ENCODE results near the gene CHDH.

CHDH gene

DNA sequence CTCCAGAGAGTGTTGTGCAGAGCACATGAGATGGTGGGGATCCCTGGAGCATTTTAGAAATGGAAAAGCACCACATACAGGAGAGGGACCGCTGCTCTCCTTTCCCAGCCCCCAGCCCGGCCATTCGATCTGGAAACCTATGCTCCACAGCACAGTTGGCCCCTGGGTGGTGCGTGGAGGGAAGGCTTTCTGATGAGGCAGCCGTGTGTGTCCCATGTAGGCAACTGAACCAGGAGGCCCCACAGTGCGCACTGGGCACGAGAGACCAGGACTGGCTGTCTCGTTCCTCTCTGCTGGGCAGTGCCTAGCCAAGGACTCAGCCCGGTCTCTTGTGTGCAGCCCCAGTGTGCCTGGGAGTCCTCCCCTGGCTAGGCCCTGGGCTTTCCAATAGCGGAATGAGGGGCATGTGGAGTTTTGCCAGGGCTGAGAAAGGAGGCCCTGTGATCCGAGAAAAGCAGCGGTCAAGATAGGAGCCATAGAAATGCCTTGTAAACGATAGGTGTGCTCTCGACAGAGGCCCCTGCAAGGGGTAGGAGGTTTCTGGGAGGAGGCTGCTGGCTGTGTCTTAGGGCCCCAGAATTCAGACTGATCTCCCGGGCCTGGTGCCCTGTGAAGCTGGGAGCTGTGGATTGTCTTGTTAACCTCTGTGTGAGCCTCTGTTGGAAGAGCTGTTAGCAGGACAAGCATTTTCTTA, 39.0 kb downstream of the CHDH start:
- no peak for DNase-seq (ENCODE audit: low spot score)

DNA sequence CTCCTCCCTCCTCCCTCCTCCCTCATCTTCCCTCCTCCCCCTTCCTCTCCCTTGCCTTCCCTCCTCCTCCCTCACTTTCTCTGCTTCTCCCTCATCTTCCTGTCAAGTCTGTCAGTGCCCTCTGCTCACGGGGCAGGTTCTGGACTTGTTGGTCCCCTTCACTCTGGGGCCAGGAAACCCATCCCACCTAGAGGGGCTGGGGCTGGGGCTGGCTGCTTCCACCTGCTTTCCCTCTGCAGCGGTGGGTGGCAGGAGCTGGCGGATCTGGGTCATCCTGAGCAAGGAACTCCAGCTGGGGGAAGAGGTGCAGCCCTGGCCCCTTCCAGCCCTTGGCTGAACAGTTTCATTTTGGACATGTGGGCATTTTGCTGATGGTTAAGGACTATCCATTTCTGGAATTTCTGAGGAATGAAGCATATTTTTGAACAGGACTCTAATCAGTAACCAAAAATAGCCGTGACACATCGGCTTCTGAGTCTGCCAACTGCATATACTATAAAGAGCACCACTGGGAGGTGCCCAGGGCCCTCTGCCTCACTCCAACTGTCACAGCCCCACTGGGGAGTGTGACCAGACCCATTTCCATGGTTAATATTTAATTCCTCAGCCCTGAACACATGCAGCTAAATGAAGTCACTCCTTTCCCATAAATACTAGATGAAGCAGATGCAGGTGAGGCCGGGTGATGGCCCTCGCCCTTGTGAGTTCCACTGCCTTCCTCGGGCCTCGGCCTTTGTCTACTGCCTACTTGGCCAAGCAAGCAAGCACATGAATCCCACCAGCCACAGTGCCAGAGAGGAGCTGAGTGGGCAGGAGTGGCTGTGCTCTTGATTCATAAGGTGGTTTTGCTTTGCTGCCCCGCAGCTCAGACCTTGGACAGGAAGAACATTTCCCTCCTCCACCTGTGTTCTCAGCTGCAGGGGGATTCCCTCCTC, 39.8 kb downstream of the CHDH start:
- peak; percentile 88 for DNase-seq (ENCODE audit: low spot score)

DNA sequence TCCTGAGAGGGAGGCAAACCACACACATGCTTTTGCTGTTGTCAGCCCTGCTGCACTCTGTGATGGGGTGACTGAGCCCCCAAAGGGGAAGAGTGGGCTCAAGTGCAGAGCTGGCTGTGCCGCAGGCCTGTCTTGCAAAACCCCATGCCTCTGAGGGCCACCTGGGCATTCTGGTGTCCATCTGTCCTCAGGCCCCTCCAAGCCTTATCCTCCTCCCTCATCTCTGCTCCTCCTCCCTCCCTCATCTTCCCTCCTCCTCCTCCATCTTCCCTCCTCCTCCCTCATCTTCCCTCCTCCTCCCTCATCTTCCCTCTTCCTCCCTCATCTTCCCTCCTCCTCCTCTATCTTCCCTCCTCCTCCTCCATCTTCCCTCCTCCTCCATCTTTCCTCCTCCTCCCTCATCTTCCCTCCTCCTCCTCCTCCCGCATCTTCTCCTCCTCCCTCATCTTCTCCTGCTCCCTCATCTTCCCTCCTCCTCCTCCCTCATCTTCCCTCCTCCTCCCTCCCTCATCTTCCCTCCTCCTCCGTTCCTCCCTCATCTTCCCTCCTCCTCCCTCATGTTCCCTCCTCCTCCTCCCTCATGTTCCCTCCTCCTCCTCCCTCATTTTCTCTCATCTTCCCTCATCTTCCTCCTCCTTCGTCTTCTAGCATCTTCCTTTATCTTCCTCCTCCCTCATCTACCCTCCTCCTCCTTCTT, 40.6 kb downstream of the CHDH start:
- no peak for DNase-seq (ENCODE audit: low spot score)

DNA sequence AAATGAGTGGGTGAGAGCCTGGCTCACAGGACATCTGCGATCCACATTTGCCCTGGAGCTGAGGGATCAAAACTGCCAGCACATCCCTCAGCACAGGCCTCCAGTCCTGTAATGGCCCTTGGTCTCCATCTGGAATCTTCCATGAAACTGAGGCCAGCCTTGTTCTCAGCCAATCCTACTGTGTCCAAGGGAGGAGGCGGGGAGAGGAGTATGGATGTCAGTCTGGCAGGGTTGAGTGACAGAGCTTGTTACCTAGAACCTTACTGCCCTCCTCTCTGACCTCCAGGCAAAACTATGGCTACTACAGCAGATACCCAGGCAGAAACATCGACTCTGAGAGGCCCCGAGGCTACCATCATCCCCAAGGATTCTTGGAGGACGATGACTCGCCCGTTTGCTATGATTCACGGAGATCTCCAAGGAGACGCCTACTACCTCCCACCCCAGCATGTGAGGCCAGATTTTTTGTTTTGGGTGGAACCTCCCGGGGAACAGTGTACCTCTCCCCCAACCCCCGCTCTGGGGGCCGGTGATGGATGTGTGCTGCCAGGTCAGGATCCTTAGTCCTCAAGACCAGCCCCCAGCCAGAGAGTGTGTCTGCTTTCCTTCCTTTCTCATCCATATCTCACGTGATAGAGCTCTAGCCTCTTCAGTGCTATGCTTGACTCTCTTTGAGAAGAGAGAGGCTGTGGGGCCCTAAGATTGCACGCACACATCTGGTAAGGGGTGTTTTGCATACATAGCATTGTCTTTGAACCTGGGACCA, 41.3 kb downstream of the CHDH start:
- DNase-seq (ENCODE audit: low spot score), result peak; percentile 92

DNA sequence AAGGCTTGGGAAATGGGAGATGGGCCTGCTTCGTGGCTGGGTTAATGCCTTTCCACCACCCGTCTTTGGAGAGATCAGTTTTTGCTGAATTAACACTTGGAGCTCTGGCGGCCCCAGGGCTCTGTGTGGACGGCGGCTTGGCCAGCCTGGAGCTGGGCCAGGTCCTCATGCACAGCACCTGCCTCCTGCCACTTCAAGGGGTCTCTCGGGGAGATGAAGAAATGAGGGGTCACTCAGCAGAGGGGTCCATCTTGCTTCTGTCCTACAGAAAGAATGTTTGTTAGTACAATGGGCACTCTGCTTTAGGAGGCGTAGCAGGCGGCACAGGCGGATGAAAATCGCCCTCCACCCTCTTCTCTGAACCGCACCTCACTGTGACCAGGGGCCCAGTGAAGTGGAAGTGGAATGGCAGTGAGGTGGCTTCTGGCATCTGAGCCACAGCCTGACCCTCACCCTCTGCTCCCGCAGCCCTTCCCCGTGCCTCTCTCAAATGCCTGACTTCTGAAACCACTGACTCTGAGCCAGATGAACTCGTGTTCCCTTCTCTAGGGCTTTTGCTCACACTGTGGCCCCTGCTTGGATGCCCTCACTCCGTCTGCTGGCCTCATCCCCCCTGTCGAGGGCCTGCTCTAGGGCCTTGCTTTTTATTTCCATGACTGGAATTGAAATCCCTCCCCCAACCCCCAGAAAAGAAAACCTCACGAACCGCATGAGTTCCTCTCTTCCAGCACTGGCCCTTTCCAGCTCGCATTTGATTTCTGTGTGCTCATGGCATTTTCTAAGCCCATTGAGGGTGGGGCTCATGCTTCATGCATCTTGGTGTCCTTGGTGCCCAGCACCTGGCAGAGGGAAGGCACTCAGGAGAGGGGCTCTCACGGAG, 42.2 kb downstream of the CHDH start:
- no peak for DNase-seq (ENCODE audit: low spot score)

DNA sequence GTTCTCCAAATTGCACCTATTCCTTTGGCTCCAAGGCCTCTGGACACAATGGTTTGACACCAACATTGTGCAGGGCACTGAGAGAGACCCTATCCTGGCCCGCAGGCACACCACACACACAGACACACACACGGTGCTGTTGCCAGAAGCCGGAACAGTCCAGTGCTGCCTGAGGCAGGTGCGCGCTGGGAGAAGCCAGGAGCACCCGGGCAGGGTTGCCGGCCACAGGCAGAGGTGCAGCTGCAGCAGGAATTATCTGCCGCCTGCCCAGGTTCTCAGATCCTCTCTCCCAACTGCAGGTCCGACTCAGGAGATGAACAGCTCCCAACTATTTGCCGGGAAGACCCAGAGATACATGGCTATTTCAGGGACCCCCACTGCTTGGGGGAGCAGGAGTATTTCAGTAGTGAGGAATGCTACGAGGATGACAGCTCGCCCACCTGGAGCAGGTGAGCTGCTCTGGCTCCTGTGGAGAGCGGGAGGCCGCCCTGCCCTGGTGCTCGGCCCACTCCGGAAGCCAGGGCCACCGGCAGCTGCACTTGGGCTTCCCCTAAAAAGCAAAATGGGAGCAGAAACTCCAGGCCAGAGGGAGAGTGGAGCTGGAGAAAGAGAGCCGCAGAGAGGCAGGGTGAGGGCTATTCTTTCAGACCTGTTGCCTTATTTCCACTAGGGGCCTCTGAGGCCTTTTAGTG, 42.9 kb downstream of the CHDH start:
- DNase-seq (ENCODE audit: low spot score), result no peak

DNA sequence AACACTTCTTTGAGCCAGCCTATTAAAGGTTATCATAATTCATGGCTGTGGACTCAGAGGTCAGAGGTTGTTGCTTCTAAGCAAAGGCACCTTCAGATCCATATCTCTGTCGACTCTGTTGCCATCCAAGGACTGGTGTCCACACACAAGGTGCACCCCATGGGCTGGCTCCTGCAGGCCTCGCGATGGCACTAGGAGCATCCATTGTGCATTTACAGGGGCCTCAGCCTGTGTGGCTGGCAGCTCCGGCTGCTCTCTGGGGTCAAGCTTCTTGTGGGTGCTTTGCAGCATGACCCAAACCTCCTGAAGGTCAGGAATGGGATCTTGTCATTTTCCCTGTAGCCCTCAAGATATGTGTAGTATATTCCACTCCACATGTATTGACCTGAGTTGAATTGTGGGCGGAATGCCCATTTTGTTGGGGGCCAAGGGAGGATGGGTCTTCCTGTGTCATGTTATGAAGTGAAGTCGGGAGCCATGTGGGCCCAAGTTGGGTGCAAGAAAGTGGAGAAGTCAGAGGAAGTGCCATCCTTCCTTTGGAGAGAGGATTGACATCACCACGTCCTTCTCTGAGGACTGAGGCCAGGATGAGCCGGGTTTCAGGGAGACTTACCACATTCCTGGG, 43.9 kb downstream of the CHDH start:
- no peak for DNase-seq (ENCODE audit: low spot score)

DNA sequence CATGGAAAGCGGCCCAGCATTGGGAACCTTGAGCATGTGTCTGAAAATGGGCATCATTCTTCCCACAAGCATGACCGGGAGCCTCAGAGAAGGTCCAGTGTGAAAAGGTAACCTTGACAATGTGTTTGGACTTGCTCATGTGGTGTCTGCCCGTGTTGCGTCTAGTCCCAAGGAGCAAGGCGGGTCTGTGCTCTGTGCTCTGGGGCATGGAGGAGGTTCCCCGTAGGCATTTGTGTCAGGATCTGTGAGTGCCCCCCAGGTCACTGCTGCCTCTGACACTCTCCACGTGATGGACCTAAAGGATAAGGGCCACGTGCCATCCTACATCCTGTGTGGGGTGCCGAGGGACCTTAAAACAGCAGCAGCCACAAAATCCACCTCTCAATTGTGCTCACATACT, 44.9 kb downstream of the CHDH start:
- no peak for DNase-seq (ENCODE audit: low spot score)

DNA sequence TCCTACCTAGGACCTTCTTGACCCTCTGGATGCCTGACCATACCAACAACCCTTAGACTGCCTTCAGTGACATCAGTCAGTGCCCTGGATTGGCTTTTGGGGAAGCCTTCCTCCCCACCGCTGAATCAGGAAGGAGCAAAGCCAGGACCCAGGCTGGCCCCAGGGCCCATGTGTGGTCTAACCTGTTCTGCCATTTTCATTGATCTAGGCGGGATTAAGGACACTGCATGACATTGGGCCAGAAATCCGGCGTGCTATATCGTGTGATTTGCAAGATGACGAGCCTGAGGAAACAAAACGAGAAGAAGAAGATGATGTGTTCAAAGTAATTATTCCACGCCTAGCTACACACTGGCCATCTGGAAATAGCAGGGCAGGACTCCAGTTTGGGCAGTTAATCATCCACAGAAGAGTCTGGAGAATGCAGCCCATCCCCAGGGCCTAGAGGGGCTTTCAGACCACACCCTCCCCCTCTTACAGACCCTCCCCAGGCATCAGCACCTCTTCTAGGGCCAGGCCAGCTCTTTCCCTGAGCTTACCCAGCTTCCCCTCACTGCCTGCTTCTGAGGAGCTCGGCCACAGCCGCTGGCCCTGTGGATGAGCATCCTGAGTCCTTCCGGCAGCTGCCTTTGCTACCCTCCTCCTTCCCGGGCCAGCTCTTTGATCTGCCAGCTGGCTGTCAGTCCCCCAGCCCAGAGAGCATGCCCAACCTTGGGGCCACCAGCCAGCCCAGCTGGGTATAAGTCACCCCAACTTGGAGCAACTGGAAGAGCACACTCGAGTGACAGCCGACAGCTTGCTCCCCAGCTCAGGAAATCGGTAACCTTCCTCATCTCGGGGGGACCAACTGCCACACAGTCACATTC, 45.9 kb downstream of the CHDH start:
- DNase-seq (ENCODE audit: low spot score), result no peak

DNA sequence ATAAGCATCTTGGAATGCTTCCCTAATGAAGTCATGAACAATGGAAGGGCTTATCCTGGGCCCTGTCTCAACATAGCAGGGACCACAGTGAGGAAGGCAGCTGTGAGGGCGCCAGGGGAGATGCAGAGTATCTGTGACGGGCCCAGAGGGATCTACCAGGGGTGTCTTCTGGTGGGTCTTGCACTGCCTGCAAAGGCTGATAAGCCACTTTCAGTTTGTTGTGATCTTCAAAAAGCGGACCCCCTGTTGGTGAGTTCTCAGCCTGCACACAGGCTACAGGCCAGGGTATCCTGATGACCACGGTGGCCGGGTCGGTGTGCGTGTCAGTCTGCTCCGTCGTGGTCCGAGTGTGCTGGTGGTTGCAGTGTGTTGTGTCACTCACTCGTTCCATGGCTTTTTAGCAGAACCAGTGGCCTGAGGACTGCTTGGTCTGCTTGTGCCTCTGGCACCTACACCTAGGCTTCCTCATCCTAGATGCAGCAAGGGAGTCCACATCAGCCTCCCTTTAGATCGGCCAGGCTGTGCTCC, 46.8 kb downstream of the CHDH start:
- no peak for DNase-seq (ENCODE audit: low spot score)

DNA sequence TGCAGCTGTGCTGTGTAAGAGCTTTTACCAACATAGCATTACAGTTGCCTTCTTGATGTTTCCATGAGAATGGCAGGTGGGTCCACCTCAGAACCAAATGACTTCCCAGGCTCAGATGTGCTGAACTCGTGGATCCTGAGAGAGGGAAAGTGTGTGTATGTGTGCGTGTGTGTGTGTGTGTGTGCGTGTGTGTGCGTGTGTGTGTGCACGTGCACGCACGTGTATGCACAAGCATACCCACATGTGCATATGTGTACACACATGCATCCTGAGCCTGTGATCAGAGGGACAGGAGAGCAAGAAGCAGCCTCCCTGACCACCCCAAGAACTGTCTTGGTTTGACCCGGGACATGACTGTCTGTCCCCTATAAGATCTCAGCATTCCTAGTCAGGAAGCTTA, 48.1 kb downstream of the CHDH start:
- no peak for DNase-seq (ENCODE audit: low spot score)

DNA sequence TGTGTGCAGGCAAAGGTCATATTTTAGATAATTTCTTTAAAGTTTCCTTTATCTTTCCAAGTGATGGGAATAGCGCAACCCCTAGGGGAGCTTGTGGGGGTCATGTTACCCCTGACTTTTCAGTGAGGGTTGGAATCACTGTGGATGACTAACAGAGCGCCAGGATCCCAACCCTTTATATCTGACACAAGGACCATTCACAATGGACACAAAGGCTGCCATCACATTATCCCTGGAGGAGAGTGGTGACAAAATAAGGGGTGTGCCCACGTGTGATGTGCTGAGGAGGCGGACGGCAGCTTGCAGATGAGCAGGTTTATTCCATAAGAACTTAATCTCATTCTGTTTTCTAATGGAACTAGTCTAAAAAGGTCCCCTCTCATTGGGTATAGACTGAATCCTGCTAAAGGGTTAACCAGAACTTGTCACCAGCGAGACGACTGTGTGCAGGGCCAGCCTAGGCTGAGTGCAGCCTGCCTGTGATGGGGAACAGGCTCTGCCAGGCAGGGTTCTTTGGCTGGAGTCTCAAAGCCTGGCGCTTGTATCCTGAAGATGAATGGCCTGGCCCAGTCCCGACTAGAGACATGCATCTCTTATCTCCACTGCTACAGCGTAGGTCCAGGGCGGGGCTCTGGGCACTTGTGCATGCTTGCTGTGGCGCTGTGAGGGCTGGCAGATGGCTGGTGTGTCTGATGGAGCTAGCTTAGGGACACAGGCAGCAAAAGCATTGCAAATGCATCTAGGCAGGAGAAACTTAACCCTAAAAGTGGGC, 50.2 kb downstream of the CHDH start:
- no peak for DNase-seq (ENCODE audit: low spot score)

DNA sequence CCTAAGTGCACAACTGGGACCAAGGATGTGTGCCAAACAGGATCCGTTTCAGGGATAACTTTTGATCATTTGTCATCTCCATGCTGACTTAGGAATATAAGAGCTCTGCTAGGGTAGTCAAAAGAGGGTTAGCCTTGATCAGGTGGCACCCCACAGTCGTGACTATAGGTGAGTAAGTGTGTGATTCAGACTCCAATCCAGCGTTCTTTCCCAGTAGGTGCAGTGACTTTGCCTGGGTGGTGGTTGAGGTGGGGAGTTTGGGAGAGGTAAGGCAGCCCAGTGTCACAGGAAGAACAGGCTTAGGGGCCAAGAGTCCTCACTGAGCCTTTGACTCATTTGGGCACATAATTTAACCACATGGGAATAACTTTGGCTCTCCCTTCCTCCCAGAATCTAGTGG, 51.0 kb downstream of the CHDH start:
- DNase-seq (ENCODE audit: low spot score), result no peak

DNA sequence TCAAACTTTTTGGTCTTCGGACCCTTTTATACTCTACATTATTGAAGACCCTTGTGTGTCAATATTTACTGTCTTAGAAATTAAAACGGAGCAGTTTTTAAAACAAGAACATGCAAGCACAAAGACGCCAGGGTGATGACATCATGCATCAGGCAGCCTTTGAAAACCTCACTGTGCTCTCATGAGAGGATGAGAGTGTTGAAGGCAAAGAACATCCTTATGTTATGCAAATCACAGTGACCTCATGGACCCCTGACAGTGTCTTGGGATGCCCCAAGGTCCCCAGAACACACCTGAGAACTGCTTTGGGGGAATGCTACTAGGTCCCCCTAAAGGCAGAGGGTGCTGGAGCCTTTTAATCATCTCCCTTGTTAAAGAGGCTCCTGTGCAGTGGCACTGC, 51.6 kb downstream of the CHDH start:
- DNase-seq (ENCODE audit: low spot score), result peak; percentile 75

DNA sequence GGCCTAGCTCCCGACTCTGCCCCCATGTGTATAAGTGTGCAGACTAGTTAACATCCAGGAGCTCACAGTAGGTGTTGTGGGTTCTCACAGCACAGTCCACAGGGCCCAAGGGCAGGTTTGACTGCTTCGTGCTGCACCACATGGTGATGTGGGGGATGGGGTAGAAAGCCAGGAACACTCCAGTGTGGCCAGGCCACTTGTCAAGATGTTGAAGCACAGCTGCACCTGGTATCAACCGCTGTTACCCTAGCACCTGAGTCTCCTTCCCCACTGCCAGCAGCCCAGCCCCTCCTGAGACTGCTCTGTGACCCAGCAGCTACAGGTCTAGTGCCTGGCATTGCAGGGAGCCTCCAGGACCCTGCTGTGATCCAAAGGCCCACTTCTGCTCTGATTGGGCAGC, 53.4 kb downstream of the CHDH start:
- no peak for DNase-seq (ENCODE audit: low spot score)

DNA sequence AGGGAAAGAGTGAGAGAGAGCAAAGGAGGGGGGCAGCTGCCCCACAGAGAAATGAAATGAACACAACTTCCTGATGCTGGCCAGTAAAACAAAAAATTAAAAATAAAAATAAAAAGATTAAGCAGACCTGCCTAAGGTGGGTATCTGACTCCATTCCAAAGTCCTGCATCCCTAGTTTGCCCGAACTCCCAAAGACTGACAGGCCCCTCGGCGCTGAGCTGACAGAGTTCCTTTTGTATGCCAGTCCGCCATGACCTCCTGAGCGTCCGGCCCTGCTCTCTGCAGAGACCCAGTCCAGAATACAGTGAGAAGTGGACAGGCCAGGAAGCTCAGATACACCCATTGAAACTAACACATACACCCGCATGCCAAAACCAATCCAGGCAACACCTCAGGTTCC, 54.9 kb downstream of the CHDH start:
- no peak for DNase-seq (ENCODE audit: low spot score)

DNA sequence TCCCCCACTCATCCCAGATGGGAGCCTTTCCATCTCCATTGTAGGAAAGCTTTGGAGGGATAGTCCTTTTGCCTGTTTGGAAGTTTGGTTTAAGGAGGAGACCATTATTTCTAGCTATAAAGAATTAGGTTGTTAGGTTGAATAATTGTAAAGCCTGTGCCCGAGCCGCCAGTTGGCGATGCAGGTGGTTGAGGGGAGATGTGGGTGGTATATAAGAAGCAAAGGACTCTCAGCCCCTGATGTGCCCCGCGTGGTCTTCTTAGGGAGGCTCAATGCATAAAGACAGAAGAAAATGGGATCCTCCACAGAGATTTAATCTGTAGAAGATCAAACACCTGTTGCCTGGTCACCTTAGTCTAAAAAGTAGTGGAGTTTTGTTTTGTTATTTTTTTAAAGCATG, 55.7 kb downstream of the CHDH start:
- no peak for DNase-seq (ENCODE audit: low spot score)

DNA sequence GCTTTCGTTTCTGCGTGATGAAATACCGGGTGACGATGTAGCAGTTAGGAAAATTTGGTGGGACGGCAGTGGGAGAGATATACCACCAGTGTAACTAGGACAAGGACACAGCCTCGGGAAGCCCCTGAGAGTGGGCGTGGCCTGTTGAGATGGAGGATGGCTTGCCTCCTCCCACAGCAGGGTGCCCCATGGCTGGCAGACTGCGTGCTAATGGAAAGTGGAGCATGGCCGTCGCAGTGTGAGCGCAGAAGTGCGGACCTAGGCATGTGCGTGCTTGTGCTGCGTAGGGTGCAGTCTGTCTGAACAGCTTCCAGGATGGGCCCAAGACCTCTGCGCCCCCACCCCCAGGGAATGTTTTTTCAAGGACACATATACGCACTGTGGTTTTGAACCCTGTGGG, 56.8 kb downstream of the CHDH start:
- DNase-seq (ENCODE audit: low spot score), result no peak

Measured in AG20443 (cell line).